Lower leg skin (tissue), 3 donors: ENCODE measurements around the gene RND2.

Source experiments
- CTCF ChIP-seq, 3 donors: fragments of 450-650 bp; IDR thresholded peaks; one replicate each; pipeline ENCODE4 v1.5.1; 2016; ENCODE audit warnings: antibody characterized with exemption in 3 of 3, mild to moderate bottlenecking in 3 of 3, moderate library complexity in 2 of 3
- POLR2A ChIP-seq, 2 donors: fragments of 450-650 bp; IDR thresholded peaks; one replicate each; pipeline ENCODE4 v1.6.1; 2016 to 2017; ENCODE audit warnings: antibody characterized with exemption in 2 of 2, mild to moderate bottlenecking in 1 of 2, moderate library complexity in 1 of 2

- TF ChIP-seq CTCF (IDR thresholded peaks at IDR 0.05) (no peak), POLR2A (IDR thresholded peaks at IDR 0.05) (no peak)
Observed at GRCh38 chr17:42982266-42982665, 42.8 kb upstream of the RND2 start.
